GM19438 (cell line): ENCODE measurements around the gene CDKL5.

Experiments used
- ATAC-seq: cut with Tn5 transposase; IDR thresholded peaks from one replicate; pipeline ENCODE4 v1.9.1; 2021; ENCODE audit warnings: low read depth; ENCODE audit not compliant: unreplicated experiment

CDKL5 gene

DNA sequence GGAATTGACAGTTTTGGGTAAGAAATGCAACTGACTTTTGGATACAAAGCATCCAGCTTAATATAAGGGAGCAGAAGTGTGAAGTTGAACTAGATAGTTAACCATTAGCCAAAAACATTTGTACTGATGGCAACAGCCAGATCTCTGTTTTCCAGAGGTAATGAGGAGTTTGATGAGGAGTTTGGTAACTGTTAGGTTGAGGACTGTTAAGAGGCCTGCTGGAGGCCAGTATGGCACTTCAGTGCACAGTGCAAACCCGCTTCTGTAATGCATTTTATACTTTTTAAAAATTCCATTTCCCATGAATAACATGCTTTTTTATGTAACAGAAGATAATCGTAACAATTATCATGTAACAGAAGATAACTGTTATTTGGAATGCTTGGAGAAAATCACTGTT lies 30.0 kb downstream of the CDKL5 start:
- no peak for ATAC-seq

- ATAC-seq, result no peak
Measured at GRCh38 chrX:18457000-18457399, 31.6 kb downstream of the CDKL5 start.

- ATAC-seq, result no peak
Measured at GRCh38 chrX:18461431-18461830, 36.0 kb downstream of the CDKL5 start.

DNA sequence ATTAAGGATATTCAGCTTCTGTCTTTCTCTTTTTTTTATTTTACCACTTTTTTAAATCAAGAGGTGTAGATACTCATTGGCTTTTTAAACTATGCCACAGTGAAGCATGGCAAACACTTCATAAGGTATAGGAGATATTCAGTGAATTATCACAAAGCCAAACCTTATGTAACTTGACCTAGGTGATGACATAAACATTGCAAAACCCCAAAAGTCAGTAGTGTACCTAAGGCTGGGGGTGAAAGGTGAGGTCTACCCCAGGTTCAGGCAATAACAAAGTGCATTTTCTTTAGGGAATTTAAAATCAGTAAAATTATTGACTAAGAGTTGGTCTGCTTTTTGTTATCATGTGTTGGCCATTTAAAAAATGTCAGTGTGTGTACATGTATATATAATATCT lies 39.1 kb downstream of the CDKL5 start:
- ATAC-seq, result no peak

DNA sequence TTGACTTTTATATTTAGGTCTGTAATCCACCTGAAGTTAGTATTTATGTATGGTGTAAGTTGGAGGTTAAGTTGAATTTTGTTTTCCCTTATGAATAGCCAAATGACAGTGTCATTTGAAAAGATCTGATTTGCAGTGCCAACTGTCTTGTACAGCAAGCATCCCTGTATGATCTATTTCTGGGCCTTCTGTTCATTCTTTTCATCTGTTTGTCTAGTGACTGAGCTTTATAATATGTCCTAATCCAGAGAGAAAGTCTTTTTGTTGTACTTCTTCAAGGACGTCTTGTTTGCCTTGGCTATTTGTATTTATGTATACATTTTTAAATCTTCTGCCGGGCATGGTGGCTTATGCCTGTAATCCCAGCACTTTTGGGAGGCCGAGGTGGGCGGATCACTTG lies 39.6 kb downstream of the CDKL5 start:
- no peak for ATAC-seq

GRCh38 chrX:18468599-18468998 lies 43.2 kb downstream of the CDKL5 start:
- no peak for ATAC-seq

- ATAC-seq, result no peak
Measured at GRCh38 chrX:18471296-18471695, 45.9 kb downstream of the CDKL5 start.

- no peak for ATAC-seq
Measured at GRCh38 chrX:18490806-18491555, 65.6 kb downstream of the CDKL5 start.

DNA sequence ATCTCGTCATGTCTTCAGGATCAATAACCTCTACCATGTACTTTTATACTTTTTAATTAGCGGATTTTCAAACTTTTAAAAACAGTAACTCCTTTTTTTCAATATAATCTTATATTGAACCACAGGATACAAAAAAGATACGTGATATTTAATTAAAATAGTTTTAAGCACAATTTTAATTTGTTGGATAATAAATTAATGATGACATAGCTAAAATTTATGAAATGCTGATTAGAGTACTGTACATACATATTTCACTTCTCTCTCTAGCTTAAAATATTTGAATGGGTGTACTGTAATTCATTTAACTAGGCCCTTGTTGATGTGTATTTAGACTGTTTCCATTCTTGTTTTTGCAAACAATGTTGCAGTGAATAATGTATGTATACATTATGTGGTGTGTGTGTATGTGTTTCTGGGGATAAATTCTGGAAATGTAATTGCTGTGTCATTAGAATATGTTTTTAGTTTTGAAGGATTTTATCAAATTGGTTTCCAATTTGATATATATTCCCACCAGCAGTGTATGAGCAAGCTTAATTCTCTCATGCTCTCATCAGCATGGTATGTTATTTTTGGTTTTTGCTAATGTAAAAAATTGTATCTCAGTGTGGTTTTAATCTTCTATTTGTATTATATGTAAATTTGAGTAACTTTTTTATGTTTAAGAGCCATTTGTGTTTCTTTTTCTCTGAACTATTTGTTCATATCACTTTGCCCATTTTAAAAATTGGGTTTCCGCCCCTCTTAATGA lies 66.4 kb downstream of the CDKL5 start:
- ATAC-seq, result no peak

DNA sequence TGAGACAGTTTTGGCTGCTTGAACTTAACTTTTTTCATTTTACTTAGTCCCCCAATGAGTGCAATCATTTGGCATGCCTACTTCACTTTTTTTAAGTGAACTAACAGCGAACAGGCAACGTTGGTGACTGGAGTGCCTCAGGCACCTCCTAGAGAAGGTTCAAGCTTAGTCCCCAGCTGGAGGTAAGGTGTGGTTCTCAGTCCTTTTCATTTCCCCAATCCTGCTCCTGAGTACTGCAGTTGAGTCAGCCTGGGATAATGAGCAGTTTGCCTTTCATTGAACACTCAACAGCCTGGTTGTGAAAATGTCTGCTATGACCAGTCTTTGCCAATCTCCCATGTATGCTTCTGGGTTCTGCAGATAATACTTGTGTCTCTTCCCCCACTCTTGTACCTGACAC lies 109.5 kb downstream of the CDKL5 start:
- ATAC-seq, result no peak

- no peak for ATAC-seq
Measured at GRCh38 chrX:18537068-18537467, 111.7 kb downstream of the CDKL5 start.

GRCh38 chrX:18537524-18537923 lies 112.1 kb downstream of the CDKL5 start:
- no peak for ATAC-seq

DNA sequence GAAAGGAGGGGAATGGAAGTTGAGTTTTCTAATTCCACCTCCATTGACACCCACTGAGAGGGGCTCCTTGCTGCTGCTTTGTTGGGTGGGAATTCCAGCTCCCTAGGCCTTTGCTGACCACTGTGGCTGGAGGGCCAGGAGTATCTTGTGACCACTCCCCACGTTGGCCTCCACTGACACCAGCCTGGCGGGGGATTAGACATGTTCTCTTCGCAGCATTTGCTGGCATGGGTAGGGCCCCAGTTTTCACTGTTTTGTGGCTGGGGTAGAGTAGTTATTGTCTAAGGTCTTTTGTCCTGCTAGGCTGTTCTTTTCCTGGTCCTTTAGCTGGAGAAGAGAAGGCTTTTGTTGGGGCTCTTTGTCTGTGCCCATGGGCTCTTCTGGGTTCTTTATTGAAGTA lies 116.7 kb downstream of the CDKL5 start:
- no peak for ATAC-seq

DNA sequence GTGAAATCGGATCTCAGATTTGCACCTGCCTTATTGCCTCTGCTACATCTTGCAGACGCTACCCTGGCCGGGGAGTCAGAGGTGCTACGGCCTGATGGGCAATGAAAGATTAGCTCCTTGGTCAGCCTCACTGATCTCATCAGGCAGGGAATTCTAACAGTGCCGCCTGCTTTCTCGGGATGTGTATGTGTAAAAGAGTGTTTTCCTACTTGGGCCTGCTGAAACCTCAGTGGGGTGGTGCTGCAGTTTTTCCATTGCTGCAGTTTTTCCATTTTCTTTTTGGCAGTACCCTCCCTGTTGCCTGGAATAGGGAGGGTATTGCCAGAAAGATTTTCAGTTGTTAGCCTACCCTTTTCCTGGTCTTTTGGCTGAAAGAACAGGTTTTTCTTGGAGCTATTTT lies 117.5 kb downstream of the CDKL5 start:
- ATAC-seq, result no peak

- no peak for ATAC-seq
Measured at GRCh38 chrX:18543738-18544137, 118.3 kb downstream of the CDKL5 start.

DNA sequence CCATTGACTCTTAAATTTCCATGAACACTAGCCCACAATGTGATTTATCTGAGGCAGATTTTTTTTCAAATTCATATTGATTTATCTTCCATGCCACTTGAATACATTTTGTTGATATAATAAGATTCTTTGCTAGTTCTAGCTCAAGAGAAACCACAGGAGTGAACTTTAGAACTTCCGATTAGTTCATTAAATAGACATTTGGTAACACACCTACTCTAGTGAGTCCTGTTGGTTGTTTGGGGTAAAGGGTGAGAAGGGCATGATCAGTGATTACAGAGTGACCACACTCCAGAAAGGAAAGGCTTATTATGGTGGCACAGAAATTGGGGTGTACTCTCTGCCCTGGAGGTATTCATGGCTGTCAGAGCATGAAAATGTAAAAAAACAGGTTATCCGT lies 120.4 kb downstream of the CDKL5 start:
- ATAC-seq, result no peak

DNA sequence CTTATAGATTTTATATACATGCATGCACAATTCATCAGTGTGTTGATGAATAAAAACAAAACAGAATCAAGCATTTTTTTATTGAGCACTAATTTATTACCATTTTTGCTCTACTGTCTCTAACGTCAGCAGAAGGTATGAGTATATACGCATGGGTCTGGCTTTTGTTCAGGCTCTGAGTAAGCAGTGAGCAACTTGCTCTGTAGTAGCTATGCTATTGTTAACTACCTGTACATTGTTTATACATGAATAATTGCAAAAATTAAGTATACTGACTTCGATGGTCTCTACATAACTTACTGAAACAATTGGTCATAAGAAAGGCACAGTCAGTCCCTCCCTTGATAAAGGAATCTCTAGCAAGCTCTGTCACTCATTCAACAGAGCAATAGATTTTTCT lies 123.6 kb downstream of the CDKL5 start:
- no peak for ATAC-seq

- ATAC-seq, result no peak
Measured at GRCh38 chrX:18549643-18550042, 124.2 kb downstream of the CDKL5 start.

GRCh38 chrX:18557879-18558278 lies 132.5 kb downstream of the CDKL5 start:
- ATAC-seq, result no peak

- no peak for ATAC-seq
Measured at GRCh38 chrX:18558799-18559198, 133.4 kb downstream of the CDKL5 start.

DNA sequence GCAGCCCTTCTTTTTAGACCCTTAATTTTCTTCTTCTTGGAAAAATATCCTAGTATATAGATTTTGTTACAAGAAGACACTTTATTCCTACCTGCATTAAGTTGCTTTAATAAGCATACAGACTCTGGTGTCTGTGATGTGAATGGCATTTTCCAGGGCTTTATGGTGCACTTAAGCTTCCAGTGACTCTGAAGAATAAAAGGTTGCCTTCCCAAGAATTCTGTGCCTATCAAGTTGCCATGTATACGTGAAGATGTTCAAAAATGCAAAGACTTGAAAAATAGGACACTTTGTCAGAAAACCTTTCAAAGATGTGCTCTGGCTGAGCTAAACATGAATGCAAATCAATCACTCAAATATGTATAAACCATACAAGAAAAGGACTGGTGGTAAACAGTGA lies 135.6 kb downstream of the CDKL5 start:
- ATAC-seq, result no peak

- no peak for ATAC-seq
Measured at GRCh38 chrX:18565727-18566126, 140.3 kb downstream of the CDKL5 start.
